Skeletal muscle cell (primary cell): ENCODE measurements around the gene AARS2.

Source experiments
- DNase-seq: peaks from one replicate; pipeline ENCODE4 v3.0.0-alpha.2; 2010; ENCODE audit warnings: low read depth
- H3K4me3 ChIP-seq: 2 replicates; pipeline ENCODE4 v1.5.1; 2011; ENCODE audit warnings: low read depth, mild to moderate bottlenecking, control low read depth, low read length, moderate library complexity

AARS2 gene

DNA sequence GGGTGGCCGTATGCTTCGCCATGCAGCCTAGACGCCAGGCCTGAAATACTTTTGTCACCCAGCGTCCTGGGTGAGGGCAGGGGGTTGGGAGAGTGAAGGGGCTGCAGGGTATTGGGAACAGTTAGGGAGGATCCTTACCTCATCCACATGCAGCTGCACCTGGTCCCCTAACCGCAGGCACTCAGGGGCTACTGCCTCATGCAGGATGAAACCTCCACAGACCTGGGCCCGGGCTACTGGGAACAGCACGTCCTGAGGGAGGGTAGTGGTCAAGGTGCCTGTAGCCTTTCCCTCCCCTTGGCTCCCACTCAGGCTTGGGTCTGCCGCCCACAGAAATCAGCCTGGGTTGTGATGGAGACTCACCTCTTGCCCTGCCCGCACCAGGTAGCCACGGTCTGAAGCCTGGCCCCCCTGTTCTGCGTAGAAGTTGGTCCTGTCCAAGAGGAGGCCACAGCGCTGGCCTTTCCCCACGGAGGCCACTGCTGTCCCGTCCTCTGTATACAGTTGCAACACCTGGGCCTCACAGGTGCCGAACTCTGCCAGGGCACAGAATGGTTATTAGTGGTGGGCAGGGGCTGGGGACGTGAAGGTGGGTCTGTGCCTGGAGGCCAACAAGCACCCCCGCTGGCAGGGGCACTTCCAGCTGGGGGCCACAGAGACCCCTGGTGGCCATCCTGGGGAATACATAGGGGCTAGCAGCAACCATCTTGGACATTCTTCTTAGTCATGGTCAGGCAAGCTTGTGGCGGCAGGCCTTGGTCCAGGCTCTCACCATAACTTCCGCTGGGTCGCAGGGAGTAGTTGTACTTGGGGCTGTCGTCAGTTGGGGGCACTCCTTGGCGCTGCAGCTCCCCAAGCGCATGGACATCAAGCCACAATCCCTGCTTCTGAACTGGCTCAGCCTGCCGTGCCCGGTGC lies 8.6 kb downstream of the AARS2 start:
- H3K4me3 ChIP-seq: no peak overlapping the region
- DNase-seq: no peak

DNA sequence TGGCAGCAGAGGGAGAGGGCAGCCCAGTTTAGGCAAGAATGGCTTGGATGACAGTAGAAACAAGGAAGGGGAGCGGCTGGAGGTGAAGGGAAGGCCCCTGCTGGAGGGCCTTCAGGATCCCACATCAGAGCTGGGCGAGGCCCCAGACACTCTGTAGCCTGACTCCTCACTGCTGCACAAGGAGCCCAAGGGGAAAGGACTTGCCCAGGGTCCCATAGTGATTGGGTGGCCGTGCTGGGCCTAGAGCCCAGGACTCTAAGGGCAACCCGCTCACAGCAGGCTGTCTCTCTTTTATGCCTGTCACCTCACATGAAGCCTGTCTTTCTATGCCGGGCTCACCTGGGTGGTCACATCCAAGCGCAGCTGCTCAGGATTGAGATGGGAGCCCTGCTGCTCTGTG lies 9.3 kb downstream of the AARS2 start:
- DNase-seq: no peak
- no peak overlapping the region for H3K4me3 ChIP-seq

DNA sequence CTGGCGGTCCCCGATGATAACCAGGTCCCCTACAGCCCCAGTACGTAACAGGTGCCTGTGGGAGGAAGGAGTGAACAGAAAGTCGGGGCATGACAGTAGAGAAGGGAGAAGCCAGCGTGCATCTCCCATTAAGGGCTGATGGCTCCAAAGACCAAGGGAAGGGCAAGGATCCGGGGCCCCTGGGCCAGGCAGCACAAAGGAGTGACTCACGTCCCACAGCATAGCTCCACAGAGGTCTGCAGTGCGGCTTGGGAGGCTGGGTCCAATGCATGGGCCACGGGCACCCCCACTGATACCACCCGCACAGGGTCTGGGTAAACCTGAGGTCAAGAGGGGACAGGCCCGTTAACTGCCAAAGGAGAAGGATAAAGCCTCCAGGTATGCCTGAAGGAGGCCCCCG lies 10.3 kb downstream of the AARS2 start:
- H3K4me3 ChIP-seq: no peak overlapping the region
- no peak for DNase-seq

DNA sequence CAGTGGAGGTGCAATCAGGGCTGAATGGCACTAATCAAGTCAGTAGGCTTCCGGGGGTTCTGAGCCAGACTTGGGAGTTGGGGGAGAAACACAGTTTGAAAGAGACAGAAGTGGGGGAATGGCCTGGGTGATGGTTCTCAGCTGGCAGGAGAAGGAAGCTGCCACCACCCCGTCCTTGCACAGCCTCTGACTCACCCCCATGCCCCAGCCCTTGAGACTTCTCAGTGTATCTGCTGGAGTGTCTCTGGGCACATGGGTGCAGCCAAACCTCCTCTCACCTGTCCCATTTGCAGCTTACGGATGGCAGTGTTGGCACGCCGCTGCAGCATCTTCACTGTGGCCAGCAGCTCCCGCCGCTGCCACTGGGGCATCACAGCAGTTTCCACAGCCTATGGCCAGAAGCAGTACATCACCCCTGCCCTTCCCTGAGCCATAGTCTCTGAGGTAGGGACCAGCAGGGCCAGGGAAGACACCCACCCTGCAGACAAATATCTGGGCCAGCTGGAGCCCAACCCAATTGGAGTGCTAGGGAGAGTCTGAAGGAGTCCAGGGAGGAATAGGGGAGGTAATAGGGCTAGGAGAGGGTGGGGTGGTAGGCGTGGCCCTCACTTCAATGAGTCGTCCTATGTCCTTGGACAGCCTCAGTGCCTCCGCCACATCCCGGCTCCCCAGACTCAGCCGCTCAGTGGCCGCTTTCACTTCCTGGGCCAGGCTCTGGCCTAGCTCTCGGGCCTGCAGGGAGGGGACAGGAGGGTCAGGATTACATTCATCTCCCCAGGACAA lies 11.2 kb downstream of the AARS2 start:
- H3K4me3 ChIP-seq: no peak overlapping the region
- no peak for DNase-seq

DNA sequence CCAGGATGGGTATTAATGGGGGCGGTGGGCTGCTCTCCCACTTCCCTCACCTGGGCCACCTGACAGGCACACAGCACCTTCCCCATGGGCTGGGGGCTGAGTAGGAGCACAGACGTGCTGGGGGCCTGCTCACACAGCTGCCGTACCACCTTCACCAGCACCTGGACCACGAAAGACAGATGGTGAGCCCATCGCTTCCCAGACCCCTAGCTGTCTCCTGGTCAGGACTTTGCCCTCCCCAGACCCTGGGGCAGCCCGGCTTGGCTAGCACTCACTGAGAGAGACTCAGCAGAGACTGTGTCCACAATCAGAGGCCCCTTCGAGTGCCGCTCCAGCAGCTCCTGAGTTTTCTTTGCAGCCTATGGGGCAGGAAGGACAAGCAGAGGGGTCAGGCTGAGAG lies 12.0 kb downstream of the AARS2 start:
- DNase-seq: no peak
- H3K4me3 ChIP-seq: no peak overlapping the region

DNA sequence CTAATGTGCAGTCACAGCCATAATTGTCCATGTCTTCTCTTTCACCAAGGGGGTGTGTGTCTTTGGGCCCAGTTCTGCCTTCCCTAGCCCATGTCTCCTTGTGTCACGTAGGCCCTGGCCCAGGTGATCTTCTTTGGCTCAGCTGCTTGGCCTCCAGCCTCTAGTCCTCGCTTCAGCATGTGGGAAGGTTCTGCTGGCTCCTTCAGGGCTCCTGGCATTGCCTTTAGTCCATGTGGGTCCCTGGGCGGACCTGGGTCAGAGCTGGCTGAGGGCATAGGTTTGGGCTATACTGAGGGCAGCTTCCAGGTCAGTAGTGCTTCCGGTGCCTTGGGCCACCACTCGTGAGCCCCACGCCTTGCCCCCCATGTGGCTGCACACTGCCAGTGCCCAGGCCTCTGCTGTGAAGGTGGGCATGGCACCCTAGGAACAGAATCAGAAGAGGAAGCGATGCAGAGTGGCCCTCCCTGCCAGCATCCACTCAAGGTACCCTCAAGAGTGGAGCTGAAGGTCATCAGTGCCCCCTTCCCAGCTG lies 12.8 kb downstream of the AARS2 start:
- no peak overlapping the region for H3K4me3 ChIP-seq
- DNase-seq: no peak

DNA sequence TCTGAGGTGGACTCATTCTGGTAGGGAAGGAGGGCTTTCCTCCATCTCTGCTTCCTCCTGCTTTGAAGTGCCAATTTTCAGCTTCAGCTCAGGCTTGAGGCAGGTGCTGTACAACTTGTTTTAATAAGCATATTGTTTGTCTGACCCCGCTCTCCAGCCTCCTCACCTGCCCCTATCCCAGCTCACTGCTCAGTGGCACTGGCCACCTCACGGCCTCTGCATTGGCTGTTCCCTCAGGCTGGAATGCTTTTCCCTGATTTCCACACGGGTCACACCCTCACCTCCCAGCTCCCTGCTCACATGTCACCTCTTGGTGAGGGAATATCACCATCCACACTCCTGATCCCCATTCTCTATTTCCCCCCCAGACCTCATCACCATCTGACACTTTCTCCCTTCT lies 14.3 kb downstream of the AARS2 start:
- no peak overlapping the region for H3K4me3 ChIP-seq
- DNase-seq: no peak

DNA sequence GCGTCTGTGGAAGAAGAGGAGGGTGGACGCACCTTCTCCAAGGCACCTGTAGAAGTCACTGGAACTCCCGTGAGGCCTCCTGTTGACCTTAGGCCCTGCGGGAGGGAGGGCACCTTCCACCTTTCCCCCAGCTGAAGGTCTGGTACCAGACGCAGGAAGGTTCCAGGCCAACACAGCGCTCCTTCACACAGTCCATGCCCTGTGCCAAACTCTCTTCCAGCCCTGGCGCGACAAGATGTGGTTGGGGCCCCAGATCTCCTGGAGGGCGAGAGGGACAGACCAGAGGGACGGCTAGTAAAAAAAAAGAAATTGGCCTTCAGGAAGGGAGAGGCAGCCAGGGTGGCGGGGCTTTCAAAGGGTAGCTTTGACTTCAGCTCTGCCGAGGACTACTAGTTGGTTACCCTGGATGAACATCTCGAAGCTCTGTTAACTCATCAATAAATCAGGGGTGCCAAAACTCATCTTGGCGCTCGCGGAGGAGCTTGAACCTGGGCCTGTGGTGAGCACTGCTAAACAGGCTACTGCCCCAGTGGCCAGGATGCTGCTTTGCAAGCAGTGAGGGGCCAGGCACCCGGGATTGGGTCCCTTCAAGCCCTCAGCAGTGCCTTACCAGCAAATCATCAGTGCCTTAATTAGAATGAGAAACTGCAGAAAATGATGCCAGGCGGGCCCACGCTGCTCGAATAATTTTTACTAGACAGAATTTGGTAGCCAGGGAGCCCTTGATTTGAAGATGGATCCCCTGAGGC lies 14.9 kb downstream of the AARS2 start:
- H3K4me3 ChIP-seq: peak overlapping the region; percentile 50
- no peak for DNase-seq

DNA sequence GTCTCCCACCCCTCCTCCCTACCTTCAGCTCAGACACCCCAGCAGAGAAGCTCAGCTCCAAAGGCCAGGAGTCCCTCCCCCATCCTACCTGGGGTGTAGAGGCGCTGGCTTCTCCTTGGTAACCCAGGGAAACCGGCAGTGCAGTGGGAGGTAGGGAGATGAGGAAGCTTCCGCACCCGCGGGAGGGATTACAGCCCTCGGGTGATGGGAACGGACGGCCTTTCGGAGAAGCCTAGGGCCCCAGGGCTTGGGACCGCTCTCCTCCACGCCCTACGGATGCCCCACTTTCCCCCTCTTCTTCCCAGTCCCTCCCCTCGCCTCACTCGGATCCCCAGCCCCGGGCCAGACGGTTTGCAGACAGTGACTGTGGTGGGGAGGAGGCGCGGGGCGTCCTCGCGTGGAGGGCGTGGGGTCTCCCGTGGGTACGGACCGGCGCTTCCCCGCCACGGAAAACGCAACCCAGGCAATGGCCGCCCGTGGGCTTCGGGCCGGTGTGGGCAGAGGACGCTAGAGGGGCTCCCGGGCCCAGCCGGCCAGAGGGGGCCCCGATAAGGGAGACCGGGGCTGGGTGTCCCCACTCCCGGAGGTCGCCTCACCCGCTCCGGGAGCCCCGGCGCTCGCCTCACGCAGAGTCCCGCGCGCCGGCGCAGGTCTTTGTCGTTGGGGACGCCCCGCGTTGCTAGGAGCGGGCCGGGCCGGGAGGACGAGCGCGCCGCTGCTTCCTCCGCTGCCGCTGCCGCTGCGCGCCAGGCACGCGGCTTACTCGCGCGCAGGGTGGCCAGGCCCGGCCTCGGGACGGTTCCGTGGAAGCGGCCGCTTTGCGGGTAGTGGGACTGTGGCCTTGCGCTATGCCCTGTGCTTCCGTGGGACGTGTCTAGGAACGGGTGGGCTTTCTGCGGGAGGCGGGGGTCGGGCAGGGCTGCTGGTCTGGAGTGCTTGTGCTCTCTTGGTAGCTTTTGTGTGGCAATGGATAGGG lies 15.8 kb downstream of the AARS2 start:
- H3K4me3 ChIP-seq: peak overlapping the region; percentile 50
- DNase-seq: no peak

DNA sequence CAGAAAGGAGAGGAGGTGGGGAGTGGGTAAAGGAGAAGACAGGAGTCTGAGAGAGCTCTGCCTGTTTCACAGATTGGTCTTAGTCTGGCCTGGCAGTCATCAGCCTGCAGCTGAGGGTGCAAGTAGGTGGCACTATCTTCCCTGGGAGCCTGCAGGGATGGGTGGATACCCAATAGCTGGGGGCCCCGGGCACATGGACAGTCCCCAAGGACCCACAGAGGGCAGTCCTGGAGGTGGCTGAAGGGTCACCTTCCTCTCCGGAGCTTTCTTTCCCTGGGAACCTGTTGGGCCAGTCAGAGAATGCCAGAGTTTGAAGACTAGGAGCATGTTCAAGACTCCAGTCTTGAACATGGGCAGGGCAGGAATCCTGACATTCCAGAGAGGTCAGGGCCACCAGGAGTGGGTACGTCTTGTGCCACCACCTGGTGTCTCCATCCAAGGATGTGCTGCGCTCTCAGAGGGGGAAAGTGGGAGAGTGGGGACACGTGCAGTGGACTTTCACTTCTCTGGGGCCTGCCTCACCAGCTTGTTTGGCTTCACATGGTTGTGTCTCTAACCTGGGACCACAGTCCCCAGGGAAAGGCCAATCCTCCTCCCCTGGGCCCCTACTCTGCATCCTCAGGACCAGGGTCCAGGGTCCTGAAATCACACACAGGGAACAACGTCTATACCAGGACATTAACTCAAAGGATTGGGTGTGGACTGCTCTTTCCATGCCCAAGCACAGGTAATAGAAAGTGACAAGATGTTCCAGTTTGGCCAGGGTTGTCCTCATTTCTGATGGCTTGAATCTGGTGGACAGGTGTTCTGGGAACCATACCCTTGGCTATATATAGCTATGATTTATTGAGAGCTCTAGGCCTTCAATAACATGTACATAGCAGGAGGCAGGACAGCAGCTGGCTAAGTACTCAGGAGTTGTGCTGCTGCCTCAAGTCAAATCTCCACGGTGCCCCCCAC lies 18.0 kb downstream of the AARS2 start:
- DNase-seq: no peak
- H3K4me3 ChIP-seq: no peak overlapping the region

DNA sequence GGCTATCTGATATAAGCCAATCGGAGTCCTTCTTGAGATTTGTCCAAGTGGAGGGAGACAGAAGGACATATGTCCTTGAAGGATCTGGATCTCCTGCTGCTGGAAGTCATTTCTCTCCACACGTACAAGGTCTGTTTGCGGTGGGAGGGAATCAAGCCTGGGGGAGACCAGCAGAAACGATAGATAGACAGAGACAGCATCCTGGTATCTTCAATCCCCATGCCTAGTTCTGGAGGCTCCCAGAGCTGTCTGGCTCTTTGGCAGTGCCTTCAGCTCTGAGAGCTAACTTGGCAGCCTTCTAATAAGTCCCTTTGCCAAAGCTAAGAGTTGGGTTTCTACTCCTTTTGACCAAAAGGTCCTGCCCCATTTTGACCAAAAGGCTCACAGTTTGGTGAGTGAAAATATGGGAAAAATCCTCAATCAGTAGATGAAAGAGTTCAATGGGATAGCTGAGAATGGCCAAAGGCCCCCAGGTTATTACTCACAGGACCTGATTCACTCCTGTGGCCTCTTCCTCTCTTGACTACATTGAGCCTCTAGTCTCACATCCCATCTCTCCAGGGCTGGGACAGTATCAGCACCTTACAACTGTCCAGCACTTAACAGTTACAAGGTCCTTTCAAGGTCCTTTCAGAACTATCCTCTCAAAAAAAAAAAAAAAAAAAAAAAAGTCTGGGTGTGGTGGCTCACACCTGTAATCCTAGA lies 20.3 kb downstream of the AARS2 start:
- H3K4me3 ChIP-seq: no peak overlapping the region
- no peak for DNase-seq

DNA sequence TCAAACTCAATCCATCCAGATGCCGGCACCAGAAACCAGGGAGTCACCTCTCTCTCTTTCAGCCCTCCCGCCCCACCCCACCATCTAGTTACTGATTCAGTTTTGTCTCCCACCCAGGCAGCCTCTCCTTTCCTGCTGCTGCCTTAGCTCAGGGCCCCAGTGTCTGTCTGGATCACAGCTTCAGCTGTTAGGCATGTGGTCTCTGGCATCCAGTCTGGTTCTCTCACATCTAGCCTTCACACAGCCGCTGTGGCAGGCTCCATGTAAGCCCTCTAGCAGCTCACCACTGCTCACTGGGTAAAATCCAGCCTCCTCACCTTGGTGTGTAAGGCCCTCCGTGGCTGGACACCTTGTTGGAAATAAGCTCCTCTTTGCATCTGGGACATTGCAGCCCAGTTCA lies 21.3 kb downstream of the AARS2 start:
- no peak overlapping the region for H3K4me3 ChIP-seq
- no peak for DNase-seq

DNA sequence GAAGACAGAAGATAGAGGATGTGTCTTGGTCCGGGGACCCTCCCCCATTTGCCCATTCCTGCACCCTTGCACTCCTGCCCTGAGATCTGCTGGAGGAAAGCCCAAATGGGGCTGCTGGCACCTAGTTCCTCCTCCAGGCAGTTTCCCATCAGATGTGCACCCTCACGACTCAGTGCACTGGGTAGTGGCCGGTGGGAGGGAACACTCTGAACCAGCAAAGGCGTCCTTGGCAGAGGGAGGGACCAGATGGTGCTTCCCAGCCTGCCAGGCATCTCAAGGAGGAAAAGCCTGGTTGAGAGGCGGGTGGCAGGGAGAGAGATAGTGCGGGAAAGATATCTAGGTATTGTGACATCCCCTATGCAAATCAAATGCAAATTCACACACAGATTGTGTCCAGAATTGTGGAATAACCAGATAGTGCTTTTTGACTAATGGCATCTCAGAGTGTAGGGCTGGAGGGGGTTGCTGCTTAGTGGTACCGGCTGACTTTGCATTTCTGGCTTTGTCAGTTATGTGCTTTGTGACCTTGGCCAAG lies 23.4 kb downstream of the AARS2 start:
- no peak for DNase-seq
- no peak overlapping the region for H3K4me3 ChIP-seq

DNA sequence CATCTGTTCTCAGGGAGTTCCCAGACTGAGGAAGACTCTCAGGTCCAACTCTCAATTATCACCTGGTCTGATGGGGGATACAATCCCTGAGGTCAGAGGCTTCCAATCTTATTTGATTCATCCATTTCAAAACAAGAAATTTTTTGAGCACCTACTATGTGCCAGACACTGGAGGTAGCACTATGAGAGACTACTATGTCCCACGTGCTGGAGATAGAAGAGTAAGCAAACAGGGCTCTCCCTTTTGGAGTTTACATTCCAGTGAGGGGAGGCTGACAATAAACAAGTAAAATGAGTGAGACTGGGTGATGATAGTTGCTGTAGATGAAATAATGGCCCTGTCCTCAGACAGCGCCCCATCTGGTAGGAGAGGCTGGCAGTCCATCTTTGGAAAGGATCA lies 26.4 kb downstream of the AARS2 start:
- DNase-seq: no peak
- no peak overlapping the region for H3K4me3 ChIP-seq

DNA sequence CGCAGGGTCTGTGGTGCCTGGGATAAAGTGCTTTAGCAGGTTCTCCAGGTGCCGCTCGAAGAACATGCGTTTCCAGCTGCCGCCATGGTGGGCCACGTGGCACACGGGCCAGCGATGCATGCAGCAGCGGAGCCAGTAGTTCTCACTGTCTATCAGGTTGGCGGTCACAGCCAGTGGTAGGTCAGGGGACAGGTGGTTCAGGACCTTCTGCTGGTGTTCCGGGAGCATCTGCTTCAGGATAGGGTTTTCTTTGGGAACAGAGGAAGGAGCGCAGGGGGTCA lies 26.9 kb downstream of the AARS2 start:
- no peak for DNase-seq
- no peak overlapping the region for H3K4me3 ChIP-seq

DNA sequence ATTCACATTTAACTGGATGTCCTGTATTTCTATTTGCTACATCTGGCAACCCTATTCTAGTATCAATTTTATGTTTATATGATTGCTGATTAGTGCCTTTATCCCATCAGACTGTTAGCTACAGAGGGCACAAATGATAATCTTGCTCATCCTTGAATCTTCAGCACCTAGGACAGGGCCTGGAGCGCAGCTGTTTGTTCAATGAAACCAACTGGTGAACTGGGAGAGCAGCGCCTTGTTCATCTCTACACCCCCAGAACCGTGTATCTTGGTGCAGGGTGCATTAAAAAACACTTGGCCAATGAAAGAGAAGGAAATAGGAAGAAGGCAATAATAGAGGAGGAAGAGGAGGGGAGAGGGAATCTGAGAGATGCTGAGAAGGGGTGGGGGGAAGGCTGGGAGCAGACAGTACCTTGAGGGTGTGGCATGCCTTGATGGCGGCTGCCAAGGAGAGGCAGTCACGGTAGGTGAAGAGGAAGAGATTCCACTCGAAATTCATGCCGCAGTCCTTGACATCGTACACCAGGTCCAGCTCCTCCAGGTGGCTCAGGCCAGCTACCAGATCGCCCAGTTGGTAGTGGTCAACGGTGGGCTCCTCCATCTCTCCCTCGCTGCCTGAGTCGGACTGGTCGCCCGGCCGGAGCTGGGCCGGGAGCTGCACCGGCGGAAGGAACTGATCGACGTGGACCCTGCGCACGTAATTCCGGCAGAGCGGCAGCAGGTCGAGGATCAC lies 27.4 kb downstream of the AARS2 start:
- DNase-seq: no peak
- H3K4me3 ChIP-seq: no peak overlapping the region
